ENCODE results near the gene MRPS33. TPM values are rescaled to one million over a fixed set of nuclear protein-coding genes. Genes with fewer than 3 reads are reported as not detected.
A peak's percentile ranks its signal among the peaks of the same experiment; 100 is the strongest.

The MRPS33 gene
- polyA plus RNA-seq, 10 donors: 68.7 to 91.3 (median 75.6) TPM

- no peak for DNase-seq
These were observed 1.4 kb downstream of the MRPS33 start for GRCh38 chr7:141013345-141013715.

GRCh38 chr7:141012696-141013344 lies 1.9 kb downstream of the MRPS33 start:
- DNase-seq: no peak

- DNase-seq: peak; percentile 36 to 70 (median 48)
These were observed 2.6 kb downstream of the MRPS33 start for GRCh38 chr7:141012044-141012685.

DNA sequence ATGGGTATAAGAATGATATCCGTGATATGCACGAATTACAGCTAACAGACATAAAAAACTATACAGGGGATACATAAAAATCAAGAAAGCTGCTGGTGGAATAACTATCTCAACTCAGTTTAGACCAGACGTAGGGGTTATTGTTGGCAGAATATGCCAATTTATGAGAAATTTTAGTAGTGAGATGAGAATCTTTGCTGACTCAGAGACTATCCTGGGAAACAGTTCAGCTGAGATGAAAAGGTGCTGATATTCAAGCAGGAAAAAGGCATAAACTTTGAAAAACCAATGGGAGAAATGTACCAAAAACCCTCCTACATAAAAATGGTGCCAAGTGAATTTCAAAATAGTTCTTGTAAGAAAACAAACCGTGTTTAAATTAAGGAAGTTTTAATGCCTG lies 3.3 kb downstream of the MRPS33 start:
- no peak for DNase-seq

GRCh38 chr7:141003172-141004065 lies 11.3 kb downstream of the MRPS33 start:
- no peak for DNase-seq

- DNase-seq: no peak
These were observed 13.2 kb downstream of the MRPS33 start for GRCh38 chr7:141001546-141001945.

GRCh38 chr7:141001122-141001521 lies 13.6 kb downstream of the MRPS33 start:
- no peak for DNase-seq

GRCh38 chr7:140998715-140999114 lies 16.0 kb downstream of the MRPS33 start:
- DNase-seq: no peak

GRCh38 chr7:140992422-140992821 lies 22.3 kb downstream of the MRPS33 start:
- no peak for DNase-seq

GRCh38 chr7:140990193-140990962 lies 24.4 kb downstream of the MRPS33 start:
- no peak for DNase-seq

DNA sequence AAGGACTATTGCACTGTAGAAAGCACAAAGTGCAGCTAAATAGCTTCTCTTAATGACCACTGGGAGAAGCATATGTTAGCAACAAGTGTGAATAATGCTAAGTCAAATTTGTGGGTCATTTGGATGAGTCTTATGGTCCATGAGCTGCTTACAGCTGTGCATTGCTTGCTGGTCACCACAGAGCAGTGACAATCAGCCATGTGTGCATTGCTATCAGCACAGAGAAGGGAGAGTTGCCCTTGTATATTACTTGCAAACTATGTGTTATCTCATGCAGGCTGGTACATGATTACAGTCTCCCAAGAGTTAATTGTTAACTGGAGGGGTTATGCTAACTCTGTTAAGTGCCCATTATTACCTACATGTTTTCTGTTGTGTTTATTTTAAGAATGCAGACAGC lies 25.7 kb downstream of the MRPS33 start:
- DNase-seq: no peak

- no peak for DNase-seq
These were observed 30.9 kb downstream of the MRPS33 start for GRCh38 chr7:140983802-140984201.

- DNase-seq: peak in 1 of 3 donors; percentile 4
These were observed 32.2 kb downstream of the MRPS33 start for GRCh38 chr7:140982508-140982907.

GRCh38 chr7:140981951-140982350 lies 32.8 kb downstream of the MRPS33 start:
- DNase-seq: no peak

DNA sequence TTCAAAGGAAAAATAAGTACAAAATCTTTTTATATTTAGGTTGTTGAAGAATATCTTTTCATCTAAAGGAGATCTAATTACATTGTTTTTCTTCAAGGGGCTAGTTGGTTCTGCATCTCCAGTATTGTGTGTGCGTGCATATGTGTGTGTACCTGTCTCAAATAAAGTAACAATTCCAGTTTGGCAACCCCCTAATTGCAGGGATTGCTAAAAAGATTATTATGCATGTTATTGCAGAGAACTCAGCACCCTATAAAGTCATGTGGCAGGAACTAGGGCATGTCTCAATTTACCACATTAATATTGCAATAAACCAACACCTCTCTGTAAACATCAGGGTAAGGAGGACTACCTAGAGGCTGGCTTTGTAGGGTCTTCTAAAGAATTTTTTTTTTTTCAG lies 37.0 kb downstream of the MRPS33 start:
- DNase-seq: no peak

GRCh38 chr7:140972876-140973829 lies 41.6 kb downstream of the MRPS33 start:
- DNase-seq: no peak

DNA sequence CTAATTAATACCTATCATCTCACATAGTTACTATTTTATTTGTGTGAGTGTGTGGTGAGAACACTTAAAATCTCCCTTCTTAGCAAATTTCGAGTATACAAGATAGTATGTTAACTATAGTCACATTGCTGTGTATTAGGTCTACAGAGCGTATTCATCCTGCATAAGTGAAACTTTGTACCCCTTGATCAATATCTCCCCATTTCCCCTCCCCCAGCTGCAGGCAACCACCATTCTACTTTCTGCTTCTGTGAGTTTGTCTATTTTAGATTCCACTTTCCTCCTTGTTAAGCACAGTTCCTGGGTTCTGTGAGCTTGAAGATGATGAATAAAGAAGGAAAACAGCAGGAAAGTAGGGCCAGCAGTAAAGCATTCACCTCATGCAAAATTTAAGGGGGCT lies 42.4 kb downstream of the MRPS33 start:
- no peak for DNase-seq

- no peak for DNase-seq
These were observed 47.3 kb downstream of the MRPS33 start for GRCh38 chr7:140967438-140967837.

DNA sequence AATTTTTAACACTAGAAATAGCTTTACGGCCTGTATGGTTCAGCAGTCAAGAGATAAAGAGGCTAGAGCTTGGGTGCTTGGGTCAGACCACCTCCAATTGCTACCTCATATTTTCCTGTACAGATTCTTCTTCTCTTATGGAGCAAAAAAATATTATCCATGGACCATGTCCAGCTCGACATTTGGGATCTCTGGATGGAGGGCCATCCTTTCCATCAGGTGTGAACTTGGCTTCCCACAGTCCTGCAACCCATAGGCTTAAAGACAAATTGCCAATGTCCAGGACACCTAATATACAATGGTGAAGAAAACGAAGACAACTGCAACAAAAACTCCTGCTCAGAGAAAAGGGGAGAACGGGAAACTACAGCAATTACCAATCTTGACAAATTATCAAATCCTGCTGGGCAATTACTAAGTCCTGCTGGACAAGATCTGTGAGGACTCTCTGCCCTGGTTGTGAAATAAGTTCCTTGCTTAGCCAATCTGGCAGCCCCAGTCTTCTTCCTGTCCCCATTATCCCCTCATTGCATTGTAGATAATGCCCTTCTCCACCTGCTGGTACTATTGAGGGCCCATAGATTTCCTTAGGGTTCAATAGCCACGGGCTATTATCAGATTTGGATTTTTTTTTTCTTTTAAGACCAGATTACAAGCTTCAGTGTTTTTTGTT lies 48.1 kb downstream of the MRPS33 start:
- DNase-seq: no peak

DNA sequence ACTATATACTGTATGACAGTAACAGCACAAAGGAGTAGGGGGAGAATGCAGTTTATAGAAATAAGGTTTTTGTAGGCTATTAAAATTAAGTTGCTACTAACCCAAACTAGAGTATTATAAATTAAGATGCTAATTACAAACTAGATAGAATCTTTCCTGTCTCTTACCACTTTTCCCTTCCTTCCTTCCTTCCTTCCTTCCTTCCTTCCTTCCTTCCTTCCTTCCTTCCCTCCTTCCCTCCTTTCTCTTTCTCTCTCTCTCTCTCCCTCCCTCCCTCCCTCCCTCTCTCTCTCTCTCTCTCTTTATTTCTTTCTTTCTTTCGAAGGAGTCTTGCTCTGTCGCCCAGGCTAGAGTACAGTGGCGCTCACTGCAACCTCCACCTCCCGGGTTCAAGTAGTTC lies 53.6 kb downstream of the MRPS33 start:
- no peak for DNase-seq

Data from muscle of back (tissue), 11 donors.